HG03108 (cell line): ENCODE data around the gene GATA5.
"Not testable (repeated sequence)": the region's sequence is repeated elsewhere in the genome, so short reads cannot be mapped to it uniquely, and the experiment has no call there.

Experiments
- ATAC-seq: cut with Tn5 transposase; IDR thresholded peaks from one replicate; pipeline ENCODE4 v1.9.1; 2021; ENCODE audit warnings: moderate library complexity; ENCODE audit not compliant: unreplicated experiment

The GATA5 gene

DNA sequence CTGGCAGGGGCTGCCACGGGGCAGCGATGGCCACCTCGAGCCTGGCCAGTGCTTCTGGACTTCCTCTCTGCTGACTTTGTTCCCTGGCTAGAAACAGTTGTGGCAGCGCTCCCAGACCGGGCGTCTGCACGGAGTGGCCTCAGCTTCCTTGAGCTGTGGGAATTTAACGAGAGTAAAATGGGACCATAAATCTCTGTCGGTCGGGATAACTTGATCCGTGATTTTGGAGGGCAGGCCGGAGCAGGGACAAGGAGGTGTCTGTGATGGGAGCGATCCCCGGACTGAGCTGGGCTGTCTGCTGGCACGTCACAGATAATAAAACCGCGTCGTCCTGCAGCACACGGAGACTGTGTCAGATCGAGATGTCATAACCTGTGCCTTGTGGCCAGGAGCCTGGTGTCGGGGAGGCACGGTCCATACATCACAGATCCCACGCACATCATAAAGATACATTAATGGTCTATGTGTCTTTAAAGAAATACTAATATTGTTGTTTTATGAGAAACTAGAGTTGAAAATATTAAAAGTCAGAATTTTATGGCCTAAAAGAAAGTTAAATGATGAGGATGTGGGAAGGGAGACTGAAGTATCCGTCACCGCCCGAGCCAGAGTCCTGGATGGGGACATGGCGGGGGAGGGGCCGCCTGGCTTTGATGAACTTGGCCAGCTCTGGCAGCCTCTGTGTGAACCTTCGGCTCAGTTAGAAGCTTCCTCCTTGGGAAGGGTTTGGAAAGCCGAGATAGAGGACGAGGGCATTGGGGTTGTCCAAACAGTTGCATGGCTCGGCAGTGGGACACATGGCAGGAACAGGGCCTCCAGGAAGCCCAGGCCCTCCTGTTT lies 41.9 kb downstream of the GATA5 start:
- no peak for ATAC-seq

DNA sequence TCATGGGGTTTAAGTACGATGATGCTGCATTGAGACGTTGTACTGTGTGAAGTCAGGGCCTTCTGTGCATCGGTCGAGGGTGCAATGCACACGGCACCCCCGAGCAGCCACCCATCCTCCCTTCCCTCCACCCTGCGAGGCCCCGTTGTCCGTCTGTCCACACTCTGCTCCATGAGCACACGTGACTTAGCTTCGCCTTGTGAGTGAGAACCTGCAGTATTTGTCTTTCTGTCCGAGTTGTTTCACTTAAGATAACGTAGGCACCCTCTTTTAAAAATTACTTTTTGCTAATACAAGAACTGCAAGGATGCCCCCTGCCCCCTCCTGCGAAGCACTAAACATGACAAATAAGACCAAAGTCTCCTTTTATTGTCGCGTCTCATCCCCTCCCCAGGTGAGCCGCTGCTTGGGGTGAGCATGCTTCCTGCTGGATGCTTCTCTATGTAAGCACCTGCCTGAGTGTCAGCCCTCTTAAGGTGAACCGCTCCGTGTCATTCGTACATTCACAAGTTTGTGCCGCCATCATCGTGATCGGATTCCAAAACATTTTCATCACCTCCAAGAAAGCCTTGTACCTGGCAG lies 44.8 kb downstream of the GATA5 start:
- no peak for ATAC-seq

GRCh38 chr20:62430311-62430853 lies 45.4 kb downstream of the GATA5 start:
- no peak for ATAC-seq

- no peak for ATAC-seq
These were observed 46.1 kb downstream of the GATA5 start for GRCh38 chr20:62429455-62430310.

DNA sequence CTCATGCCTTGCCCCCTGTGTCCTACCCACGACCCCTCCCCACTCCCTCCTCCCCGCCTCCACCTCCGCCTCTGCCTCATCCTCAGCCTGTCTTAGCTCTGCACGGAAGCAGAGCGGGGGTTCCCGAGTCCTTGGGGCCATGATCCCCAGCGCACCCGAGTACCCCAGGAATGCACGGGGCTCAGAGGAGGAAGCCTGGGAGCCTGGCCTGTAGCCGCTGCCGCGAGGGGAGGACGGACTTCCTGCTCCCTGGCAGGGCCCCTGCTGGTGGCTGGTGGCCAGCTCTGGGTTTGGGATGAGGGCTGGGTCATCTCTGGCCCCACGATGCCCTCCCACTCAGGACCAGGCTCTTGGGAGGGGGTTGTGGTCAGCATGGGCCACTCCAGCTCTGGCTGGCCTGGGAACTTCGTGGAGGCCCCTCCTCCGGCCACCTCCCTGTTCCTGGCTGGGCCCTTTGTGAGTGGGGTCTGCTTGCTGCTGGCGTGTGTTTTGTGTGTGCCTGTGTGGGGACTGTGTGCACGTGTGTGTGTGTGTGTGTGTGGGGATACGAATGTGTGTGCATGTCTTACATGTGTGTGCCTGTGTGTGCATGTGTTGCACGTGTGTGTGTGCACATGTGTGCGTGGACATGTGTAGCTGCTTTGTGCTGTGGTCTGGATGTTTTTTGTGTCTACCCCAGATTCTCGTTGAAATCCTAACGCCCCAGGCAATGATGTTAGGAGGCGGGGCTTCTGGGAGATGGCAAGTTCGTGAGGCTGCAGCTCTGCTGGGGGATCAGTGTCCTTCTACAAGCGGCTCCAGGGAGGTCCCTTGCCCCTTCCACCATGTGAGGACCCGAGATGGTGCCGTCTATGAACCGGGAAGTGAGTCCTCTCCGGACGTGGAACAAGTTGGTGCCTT lies 47.1 kb downstream of the GATA5 start:
- ATAC-seq, result no peak

- ATAC-seq, result no peak
These were observed 47.8 kb downstream of the GATA5 start for GRCh38 chr20:62428002-62428372.

- no peak for ATAC-seq
These were observed 48.4 kb downstream of the GATA5 start, which contains the start of gene RBBP8NL for GRCh38 chr20:62427172-62428001. TSS of gene RBBP8NL (minus strand) at chr20:62427539. CDS start at chr20:62419647, 7,892 bp downstream.

DNA sequence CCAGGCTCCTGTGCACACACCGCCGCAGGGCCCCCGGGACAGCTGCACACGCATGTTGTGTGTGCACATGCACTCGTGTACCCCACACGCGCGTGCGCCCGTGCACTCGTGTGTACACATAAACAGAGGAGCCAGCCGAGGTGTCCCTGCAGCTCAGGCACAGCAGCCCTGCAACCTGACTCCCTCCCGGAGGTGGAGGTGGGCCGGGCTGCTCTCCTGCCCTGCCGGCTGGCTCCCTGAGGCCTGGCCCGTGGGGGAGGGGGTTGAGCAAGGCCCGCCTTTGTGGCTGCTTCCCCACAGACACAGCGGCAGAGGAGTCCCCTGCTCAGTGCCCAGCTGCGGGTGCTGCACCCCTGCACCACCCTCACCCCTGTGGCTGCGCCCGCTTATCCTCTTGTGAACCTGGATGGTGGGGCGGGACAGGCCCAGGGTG lies 49.1 kb downstream of the GATA5 start:
- ATAC-seq, result no peak

GRCh38 chr20:62426059-62426348 lies 49.8 kb downstream of the GATA5 start:
- not testable (repeated sequence) for ATAC-seq

DNA sequence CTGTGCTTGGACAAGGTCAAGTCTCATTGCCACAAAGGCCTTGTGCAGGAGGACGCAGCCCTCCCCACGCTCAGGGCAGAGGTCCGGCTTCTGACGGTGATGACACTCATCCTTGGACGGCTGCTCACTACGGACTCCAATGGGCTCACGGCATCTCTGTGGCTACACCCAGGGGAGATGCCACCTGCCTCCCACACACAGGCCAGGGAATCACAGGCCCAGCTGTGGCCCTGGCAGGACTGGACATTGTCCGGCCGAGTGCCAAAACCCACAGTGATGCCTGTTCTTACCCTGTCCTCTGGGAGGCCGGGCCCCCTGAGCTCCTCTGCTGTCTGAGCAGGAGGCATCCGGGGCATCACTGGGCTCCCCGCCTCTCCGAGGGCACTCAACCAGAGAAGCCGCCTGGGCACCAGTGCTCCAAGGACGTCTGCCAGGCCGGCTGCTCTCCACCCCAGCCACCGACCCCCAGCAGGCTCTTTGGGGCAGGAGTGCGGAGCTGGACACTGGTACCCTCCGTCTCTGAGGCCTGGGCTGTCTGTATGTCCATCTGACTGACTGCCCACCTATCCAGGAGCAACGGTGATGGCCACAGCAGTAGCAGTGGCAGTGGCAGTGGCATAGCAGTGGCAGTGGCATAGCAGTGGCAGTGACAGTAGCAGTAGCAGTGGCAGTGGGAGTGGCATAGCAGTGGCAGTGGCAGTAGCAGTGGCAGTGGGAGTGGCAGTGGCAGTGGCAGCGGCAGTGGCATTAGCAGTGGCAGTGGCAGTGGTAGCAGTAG lies 50.3 kb downstream of the GATA5 start:
- ATAC-seq, result no peak

DNA sequence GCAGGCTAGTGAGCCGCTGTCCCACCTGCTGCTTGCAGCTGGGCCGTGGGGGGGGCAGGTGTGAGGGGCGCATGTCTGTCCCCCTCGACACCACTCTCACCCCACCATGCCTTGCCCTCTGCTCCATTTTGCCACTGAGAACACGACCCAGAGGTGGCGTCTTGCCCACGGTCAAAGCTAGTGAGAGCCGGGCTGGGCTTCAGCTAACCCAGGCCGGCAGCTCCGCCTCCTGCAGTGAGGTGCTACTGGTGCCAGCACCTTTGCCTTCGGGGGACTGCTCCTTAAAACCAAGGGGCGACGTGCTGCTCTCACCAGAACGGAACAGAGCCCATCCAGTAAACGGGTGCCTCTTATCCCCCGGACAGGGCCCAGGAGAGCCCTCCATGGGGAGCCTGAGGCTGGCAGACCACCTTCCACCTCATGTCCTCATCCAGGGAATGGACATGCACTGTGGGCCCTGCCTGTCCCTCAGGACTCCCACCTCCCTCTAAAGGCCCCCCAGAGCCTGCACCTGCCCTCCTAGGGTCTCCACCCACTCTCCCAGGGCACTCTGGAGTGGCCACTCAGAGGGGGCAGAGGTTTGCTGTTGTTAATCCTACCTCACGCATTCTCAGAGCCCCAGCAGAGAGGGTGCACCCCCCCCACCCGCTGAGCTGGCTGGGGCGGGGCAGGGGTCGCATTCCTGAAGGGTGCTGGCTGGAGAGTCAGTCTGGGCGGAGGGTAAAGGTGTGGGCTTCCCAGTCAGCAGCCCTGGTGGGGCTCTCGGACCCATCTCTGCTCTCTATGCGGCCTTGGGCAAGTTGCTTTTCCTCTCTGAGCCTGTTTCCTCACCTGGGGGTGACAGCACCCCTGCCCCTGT lies 51.3 kb downstream of the GATA5 start:
- ATAC-seq, result no peak

- ATAC-seq, result no peak
These were observed 52.5 kb downstream of the GATA5 start for GRCh38 chr20:62423326-62423706.

- no peak for ATAC-seq
These were observed 53.0 kb downstream of the GATA5 start for GRCh38 chr20:62422636-62423325.

GRCh38 chr20:62421716-62421990 lies 54.1 kb downstream of the GATA5 start:
- ATAC-seq, result no peak

- ATAC-seq, result no peak
These were observed 54.7 kb downstream of the GATA5 start for GRCh38 chr20:62420846-62421715.

DNA sequence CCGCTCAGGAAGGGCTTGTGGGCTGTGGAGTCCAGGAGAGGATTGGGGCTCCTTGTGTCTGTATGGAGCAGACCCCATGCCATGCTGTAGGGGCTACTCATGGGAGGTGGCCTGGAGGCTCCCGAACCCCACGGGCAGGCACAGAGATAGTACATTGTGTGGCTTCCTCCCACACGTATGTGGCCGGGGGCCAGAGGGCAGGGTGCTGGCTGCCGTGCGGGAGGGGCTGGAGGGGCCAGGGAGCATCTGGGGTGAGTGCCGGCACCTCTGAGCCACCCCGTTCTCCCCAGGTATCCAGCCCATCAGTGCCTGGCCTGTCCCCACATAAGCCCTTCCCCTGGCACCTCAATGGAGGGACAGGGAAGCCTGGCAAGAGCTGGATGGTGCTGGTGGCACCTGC lies 56.0 kb downstream of the GATA5 start:
- ATAC-seq, result no peak
